IPS-NIHi7 (cell line): ENCODE results near the gene TP53.
"Not testable (repeated sequence)": the region's sequence is repeated elsewhere in the genome, so short reads cannot be mapped to it uniquely, and the experiment has no call there.

Source experiments
- DNase-seq: peaks from one replicate; pipeline ENCODE4 v3.0.0; 2012; ENCODE audit warnings: mixed read lengths; ENCODE audit errors: extremely low spot score

Gene TP53

GRCh38 chr17:7674934-7675333, 12.4 kb downstream of the TP53 start:
- no peak for DNase-seq

- no peak for DNase-seq
Measured at GRCh38 chr17:7673239-7673638, 14.1 kb downstream of the TP53 start.

GRCh38 chr17:7668482-7668881, 18.8 kb downstream of the TP53 start:
- no peak for DNase-seq

- no peak for DNase-seq
Measured at GRCh38 chr17:7667656-7668406, 19.5 kb downstream of the TP53 start.

GRCh38 chr17:7656958-7657609, 30.2 kb downstream of the TP53 start:
- DNase-seq = peak; percentile 86

GRCh38 chr17:7655541-7655840, 31.8 kb downstream of the TP53 start:
- no peak for DNase-seq

GRCh38 chr17:7654832-7655540, 32.3 kb downstream of the TP53 start:
- no peak for DNase-seq

GRCh38 chr17:7652388-7653356, 34.6 kb downstream of the TP53 start:
- DNase-seq = no peak

- DNase-seq = peak; percentile 43
Measured at GRCh38 chr17:7651665-7652387, 35.5 kb downstream of the TP53 start.

- DNase-seq = no peak
Measured at GRCh38 chr17:7651097-7651664, 36.1 kb downstream of the TP53 start.

- peak; percentile 95 for DNase-seq
Measured at GRCh38 chr17:7650509-7651096, 36.7 kb downstream of the TP53 start, which contains the start of gene ATP1B2. Gene ATP1B2, plus strand, starts transcription at chr17:7650926. Its CDS starts 593 bp downstream, at chr17:7651519.

- DNase-seq = no peak
Measured at GRCh38 chr17:7647018-7647417, 40.3 kb downstream of the TP53 start.

GRCh38 chr17:7646457-7646856, 40.8 kb downstream of the TP53 start:
- DNase-seq = no peak

- no peak for DNase-seq
Measured at GRCh38 chr17:7644775-7645174, 42.5 kb downstream of the TP53 start.

GRCh38 chr17:7641635-7642034, 45.7 kb downstream of the TP53 start:
- DNase-seq = not testable (repeated sequence)

GRCh38 chr17:7640783-7641182, 46.5 kb downstream of the TP53 start:
- DNase-seq = no peak

- DNase-seq = peak; percentile 11
Measured at GRCh38 chr17:7636163-7636562, 51.1 kb downstream of the TP53 start.

GRCh38 chr17:7634384-7634783, 52.9 kb downstream of the TP53 start:
- peak; percentile 85 for DNase-seq

GRCh38 chr17:7633093-7633492, 54.2 kb downstream of the TP53 start:
- DNase-seq = no peak

- peak; percentile 76 for DNase-seq
Measured at GRCh38 chr17:7632492-7632894, 54.8 kb downstream of the TP53 start.
